Posterior vena cava (tissue), 2 donors: Measurements from ENCODE around the gene ARFRP1. TPM values are rescaled to one million over a fixed set of nuclear protein-coding genes. Genes with fewer than 3 reads are reported as not detected.

Source experiments
- DNase-seq: peaks from one replicate; pipeline ENCODE4 v3.0.0-alpha.2; 2020; ENCODE audit warnings: low spot score
- intact Hi-C, 2 donors: fragments of 100-400 bp; cut with DNase I; formaldehyde crosslinking; loops; one replicate each; pipeline versions ENCODE4 v1.14.1 to v1.14.2; 2022 to 2023
- total RNA-seq, 2 donors: library from RNA; stranded (reverse); fragmentation: NEBNext Ultra II Directional; extraction: Animal tissue kit (Norgen Biotek cat#: 25700); gene quantifications; one replicate each; pipeline ENCODE4 v1.2.1, GENCODE V29; 2021
- donor health status: DM: yes; HTN: yes; CAD: no.
- donor health status: DM: yes; HTN: yes; CAD: no.

The ARFRP1 gene
- total RNA-seq, 2 donors from 2014 or later, result 35.7 to 38.1 TPM

- peak; percentile 82 for DNase-seq
Measured at GRCh38 chr20:63695424-63696305, 12.1 kb downstream of the ARFRP1 start.

GRCh38 chr20:63694584-63695423, 13.0 kb downstream of the ARFRP1 start:
- intact Hi-C loops, result no loop called here
- DNase-seq, result no peak

More at GRCh38 chr20:63695424-63696305, 12.1 kb downstream of the ARFRP1 start:
- intact Hi-C loops, result no loop called here

GRCh38 chr20:63693733-63694583, 13.8 kb downstream of the ARFRP1 start:
- intact Hi-C loops, result no loop called here
- DNase-seq, result no peak

DNA sequence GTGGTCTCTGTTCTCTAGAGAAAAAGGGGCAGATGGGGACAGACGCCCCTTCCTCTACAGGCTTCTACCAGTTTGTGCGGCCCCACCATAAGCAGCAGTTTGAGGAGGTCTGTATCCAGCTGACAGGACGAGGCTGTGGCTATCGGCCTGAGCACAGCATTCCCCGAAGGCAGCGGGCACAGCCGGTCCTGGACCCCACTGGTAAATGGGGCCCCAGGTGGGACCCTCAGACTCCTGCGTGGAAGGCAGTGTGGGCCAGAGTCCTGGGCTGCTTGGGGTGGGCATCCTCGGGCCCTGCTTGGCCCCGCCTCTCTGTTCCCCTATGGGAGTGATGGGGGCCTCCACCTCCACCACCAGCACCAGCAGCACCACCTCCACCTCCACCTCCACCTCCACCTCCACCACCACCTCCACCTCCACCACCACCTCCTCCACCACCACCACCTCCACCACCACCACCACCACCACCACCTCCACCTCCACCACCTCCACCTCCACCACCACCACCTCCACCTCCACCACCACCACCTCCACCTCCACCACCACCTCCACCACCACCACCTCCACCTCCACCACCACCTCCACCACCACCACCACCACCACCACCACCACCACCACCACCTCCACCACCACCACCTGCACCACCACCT, 14.6 kb downstream of the ARFRP1 start:
- no peak for DNase-seq

GRCh38 chr20:63692436-63693082, 15.2 kb downstream of the ARFRP1 start:
- DNase-seq, result no peak
- intact Hi-C loops, result no loop called here

More for the DNA sequence above, 14.6 kb downstream of the ARFRP1 start:
- intact Hi-C loops, result no loop called here

- DNase-seq, result no peak
- intact Hi-C loops, result no loop called here
Measured at GRCh38 chr20:63691711-63692435, 15.9 kb downstream of the ARFRP1 start.

DNA sequence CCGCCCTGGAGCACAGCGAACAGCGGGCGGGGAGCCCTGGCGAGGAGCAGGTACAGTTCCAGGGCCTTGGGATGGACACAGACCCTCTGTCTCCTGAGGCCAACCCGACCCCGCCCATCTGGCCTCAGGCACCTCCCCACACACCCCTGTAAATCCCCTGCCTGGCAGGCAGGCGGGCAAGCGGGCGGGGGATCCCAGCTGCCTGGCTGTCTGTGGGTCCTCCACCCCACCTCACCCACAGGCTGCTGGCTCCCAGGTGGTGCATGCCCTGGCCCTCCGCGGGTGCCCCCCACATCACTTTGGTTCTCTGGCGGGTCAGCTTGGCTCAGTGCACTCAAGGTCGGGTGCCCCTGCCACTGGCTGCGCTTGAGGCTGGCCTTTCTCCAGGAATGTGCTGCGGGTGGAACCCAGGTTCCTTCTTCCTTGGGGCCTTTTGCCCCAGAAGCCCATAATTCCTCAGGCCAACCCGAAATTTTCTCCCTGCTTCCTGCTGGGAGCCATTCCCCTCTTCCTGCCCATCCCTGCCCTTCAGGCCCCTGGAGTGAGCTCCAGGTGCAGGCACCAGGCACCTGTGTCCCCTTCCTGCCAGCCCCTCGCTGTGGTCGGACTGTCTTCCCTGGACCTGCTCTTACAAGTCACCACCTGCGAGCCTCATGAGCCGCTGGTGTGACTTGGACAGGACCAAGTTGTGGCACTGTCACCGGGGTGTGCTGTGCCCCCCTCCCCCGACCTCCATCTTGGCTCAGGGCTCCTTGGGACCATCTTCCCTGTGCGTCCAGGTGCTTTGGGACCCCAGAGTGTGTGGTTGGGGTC, 16.7 kb downstream of the ARFRP1 start:
- DNase-seq, result peak; percentile 84
- intact Hi-C loops, result no loop called here

DNA sequence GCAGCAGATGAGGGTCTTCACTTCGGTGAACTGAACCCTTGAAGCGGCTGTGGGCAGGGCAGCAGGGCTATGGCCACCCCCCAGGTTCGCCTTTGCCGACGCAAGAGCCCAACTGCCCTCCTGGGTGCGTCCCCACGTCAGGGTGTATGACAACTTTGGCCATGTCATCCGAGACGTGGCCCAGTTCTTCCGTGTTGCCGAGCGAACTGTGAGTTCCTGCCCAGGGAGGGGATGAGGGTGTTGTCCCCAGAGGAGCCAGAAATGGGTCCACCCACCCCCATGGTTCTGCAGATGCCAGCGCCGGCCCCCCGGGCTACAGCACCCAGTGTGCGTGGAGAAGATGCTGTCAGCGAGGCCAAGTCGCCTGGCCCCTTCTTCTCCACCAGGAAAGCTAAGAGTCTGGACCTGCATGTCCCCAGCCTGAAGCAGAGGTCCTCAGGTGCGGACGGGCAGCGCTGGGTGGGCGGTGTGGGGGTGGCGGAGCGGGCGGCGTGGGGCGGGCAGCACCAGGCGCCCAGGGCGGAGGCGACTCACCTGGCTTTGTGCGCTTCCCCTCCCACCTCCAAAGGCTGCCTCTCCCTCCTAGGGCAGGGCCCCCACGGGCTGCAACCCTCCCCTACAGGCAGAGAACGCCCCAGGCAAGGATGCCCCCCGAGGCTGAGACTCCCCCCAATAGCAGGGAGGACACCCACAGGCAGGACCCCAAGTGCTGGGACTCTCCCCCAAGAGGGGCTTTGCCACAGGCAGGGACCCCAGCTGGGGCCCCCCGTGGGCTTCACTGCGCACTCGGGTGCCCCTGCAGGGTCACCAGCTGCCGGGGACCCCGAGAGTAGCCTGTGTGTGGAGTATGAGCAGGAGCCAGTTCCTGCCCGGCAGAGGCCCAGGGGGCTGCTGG, 17.5 kb downstream of the ARFRP1 start:
- intact Hi-C loops, result no loop called here
- DNase-seq, result peak; percentile 79

- peak; percentile 80 for DNase-seq
Measured at GRCh38 chr20:63689046-63690002, 18.5 kb downstream of the ARFRP1 start.

DNA sequence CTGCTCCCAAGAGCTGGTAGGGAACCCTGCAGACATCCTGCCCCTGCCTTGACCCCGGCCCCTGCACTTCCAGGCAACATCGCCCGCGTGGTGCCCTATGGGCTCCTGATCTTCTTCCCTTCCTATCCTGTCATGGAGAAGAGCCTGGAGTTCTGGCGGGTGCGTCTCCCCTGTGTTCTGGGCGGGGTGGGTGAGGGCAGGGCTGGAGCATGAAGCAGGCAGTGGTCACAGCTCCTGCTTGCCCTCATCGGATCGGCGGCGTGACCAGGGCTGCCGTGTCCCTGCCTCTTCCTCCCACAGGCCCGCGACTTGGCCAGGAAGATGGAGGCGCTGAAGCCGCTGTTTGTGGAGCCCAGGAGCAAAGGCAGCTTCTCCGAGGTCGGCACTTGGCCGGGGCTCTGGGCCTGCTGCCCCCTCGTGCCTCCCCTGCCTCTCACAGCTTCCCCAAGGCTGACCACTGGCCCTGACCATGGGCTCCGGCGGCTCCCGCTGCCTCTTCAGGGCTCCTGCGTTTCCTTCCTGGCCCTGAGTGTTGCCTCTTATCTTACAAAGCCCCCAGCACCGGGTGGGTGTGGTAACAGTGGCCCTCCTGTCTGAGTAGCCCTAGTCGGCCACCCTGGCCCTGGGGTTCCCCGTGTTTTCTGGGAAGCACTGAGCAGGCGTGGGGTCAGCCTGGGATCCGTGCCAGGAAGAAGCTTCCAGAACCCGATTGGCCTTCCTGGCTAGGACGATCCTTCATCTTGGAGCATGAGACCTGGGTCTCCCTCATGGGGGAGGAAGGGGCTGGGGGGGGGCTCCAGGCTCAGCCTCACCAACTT, 19.3 kb downstream of the ARFRP1 start:
- intact Hi-C loops, result no loop called here
- DNase-seq, result peak; percentile 86

More at GRCh38 chr20:63689046-63690002, 18.5 kb downstream of the ARFRP1 start:
- intact Hi-C loops, result no loop called here

DNA sequence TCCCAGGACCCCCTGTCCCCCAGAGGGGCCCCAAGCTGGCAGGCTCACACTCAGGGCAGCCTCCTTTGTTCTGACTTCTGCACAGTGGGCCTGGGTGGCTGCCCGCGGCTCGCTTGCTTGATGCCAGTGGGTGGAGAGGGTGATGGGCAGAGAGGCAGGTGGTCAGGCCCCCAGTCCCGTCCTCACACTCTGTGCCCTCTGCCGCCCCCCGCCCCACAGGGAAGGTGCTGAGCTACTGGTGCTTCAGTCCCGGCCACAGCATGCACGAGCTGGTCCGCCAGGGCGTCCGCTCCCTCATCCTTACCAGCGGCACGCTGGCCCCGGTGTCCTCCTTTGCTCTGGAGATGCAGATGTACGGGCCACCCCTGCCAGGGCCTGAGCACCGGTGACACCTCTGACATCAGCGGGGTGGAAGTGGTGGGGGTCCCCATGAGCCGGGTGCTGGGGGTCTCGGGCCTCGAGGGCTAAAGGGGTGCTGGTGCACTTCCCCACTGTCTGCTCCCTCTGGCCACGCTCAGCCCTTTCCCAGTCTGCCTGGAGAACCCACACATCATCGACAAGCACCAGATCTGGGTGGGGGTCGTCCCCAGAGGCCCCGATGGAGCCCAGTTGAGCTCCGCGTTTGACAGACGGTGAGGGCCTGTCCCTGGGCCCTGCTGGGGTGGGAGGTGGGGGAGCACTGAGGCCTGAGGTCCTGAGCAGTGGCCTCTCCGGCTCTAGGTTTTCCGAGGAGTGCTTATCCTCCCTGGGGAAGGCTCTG, 20.2 kb downstream of the ARFRP1 start:
- intact Hi-C loops, result no loop called here
- DNase-seq, result peak; percentile 82

DNA sequence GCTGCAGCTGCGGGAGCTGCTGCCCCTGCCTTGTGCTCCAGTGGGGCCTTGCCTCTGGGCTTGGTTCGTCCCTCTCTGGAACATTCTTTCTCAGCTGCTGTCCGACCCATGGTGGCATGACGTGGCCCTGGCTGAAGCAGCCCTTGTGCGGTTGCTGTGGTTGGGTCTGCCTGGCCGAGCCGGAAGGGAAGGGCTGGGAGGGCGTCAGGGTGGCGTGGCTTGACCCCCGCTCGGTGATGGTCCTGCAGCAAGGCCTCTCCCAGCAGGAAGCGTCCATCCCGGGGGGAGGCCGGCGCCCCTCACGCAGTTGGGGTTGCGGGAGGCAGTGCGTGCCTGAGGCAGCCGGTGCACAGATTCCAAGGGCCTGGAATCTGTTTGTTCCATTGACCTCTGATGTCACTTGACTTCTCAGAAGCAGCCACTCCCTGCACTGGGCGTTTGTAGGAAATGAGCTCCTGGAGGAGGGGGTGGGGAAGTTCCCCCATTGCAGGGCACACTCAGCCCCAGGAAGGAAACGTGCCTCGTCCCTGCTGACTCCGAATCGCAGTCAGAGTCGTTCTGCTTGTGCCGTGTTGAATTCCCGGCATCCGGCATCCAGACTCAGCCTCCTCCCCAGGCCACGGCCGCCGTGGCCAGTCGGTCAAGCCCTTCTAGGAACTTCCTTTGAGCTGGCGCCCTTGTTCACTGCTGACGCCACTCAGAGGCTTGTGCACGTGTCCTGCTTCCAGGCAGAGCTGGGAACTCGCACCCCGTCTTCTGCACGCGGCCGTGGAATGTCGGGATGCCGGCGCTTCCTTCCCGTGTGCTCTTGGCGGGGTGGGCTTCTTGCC, 21.1 kb downstream of the ARFRP1 start:
- intact Hi-C loops, result no loop called here

More for the DNA sequence above, 21.1 kb downstream of the ARFRP1 start:
- peak; percentile 97 for DNase-seq
